OCI-LY1 (cell line): ENCODE results near the gene FRMD5.

Source experiments
- H2AFZ ChIP-seq: fragments of 200-600 bp; sonication (generic), shearing (Covaris generic); 2 replicates; pipeline ENCODE4 v1.6.0; 2014; ENCODE audit warnings: antibody characterized with exemption, mild to moderate bottlenecking, low read length
- H3F3A ChIP-seq: fragments of 200-600 bp; sonication (generic), shearing (Covaris generic); 2 replicates; pipeline ENCODE4 v1.6.0; 2014; ENCODE audit warnings: mild to moderate bottlenecking, antibody characterized with exemption, low read length, moderate library complexity; ENCODE audit not compliant: insufficient read depth
- H3K27ac ChIP-seq: fragments of 200-600 bp; sonication (generic); 2 replicates; pipeline ENCODE4 v1.5.1; 2014; ENCODE audit warnings: low read length, mixed run types, mild to moderate bottlenecking, low read depth; ENCODE audit not compliant: poor library complexity, severe bottlenecking
- H3K27me3 ChIP-seq: fragments of 200-600 bp; sonication (generic); 2 replicates; pipeline ENCODE4 v1.6.0; 2014; ENCODE audit warnings: antibody characterized with exemption, mild to moderate bottlenecking, low read length, moderate library complexity; ENCODE audit not compliant: insufficient read depth
- H3K36me3 ChIP-seq: fragments of 200-600 bp; sonication (generic); 2 replicates; pipeline ENCODE4 v1.6.1; 2014; ENCODE audit warnings: mild to moderate bottlenecking, antibody characterized with exemption, low read length, moderate library complexity, mixed read lengths; ENCODE audit not compliant: insufficient read depth
- H3K4me1 ChIP-seq: fragments of 200-600 bp; sonication (generic); 2 replicates; pipeline ENCODE4 v1.5.1; 2014; ENCODE audit warnings: mild to moderate bottlenecking, low read length, moderate library complexity; ENCODE audit not compliant: insufficient read depth, severe bottlenecking
- H3K4me2 ChIP-seq: fragments of 200-600 bp; sonication (generic), shearing (Covaris generic); 2 replicates; pipeline ENCODE4 v1.6.1; 2014; ENCODE audit warnings: low read length
- H3K4me3 ChIP-seq: fragments of 200-600 bp; sonication (generic); 2 replicates; pipeline ENCODE4 v1.5.1; 2014; ENCODE audit warnings: low read length, low read depth, mild to moderate bottlenecking, mixed read lengths; ENCODE audit not compliant: poor library complexity, severe bottlenecking
- H3K79me2 ChIP-seq: fragments of 200-600 bp; shearing (Covaris generic); 2 replicates; pipeline ENCODE4 v1.6.1; 2016; ENCODE audit warnings: mixed run types, low read length, mixed read lengths; ENCODE audit not compliant: insufficient read depth
- H3K9ac ChIP-seq: fragments of 200-600 bp; sonication (generic), shearing (Covaris generic); 2 replicates; pipeline ENCODE4 v1.6.1; 2014; ENCODE audit warnings: mild to moderate bottlenecking, low read length, mixed read lengths
- H3K9me2 ChIP-seq: fragments of 200-600 bp; sonication (generic), shearing (Covaris generic); 2 replicates; pipeline ENCODE4 v1.6.1; 2014; ENCODE audit warnings: low read depth, mild to moderate bottlenecking, low read length, mixed read lengths
- H3K9me3 ChIP-seq: fragments of 200-600 bp; shearing (Covaris generic); 2 replicates; pipeline ENCODE4 v1.6.1; 2014; ENCODE audit warnings: low read length, mixed read lengths
- H4K20me1 ChIP-seq: fragments of 200-600 bp; sonication (generic), shearing (Covaris generic); 2 replicates; pipeline ENCODE4 v1.6.0; 2016; ENCODE audit warnings: mild to moderate bottlenecking, low read length; ENCODE audit not compliant: insufficient read depth
- CTCF ChIP-seq: fragments of 200-600 bp; sonication (generic), shearing (Covaris generic); IDR thresholded peaks from 2 replicates; pipeline ENCODE4 v1.5.1; 2017; ENCODE audit warnings: mild to moderate bottlenecking, antibody characterized with exemption, low read length, moderate library complexity, mixed read lengths
- EZH2 ChIP-seq: fragments of 200-600 bp; sonication (generic), shearing (Covaris generic); IDR thresholded peaks from 2 replicates; pipeline ENCODE4 v1.8.0; 2017; ENCODE audit warnings: borderline replicate concordance, mixed run types, mild to moderate bottlenecking, antibody characterized with exemption, low read length, moderate library complexity, mixed read lengths

Gene FRMD5

GRCh38 chr15:44028349-44028748 is 166.7 kb downstream of the FRMD5 start:
- H3K36me3 ChIP-seq, result no peaks in the 10 kb centered on the region
- H4K20me1 ChIP-seq, result no peaks in the 10 kb centered on the region
- no peak overlapping the region for H3K9ac ChIP-seq
- no peak overlapping the region for H2AFZ ChIP-seq
- no peaks in the 10 kb centered on the region for H3K79me2 ChIP-seq
- no peaks in the 10 kb centered on the region for H3K27me3 ChIP-seq
- no peaks in the 10 kb centered on the region for H3K9me2 ChIP-seq
- H3K9me3 ChIP-seq, result no peaks in the 10 kb centered on the region
- no peak overlapping the region for H3K4me3 ChIP-seq
- no peaks in the 10 kb centered on the region for H3F3A ChIP-seq
- H3K4me2 ChIP-seq, result no peak overlapping the region
- TF ChIP-seq EZH2 (no peak), CTCF (no peak)
- no peaks in the 10 kb centered on the region for H3K4me1 ChIP-seq
- H3K27ac ChIP-seq, result no peak overlapping the region

- Histone ChIP-seq H3K36me3 (no peaks in the 10 kb centered on the region), H3K9me3 (no peaks in the 10 kb centered on the region), H3K4me2 (no peak overlapping the region), H3K27ac (no peak overlapping the region), H4K20me1 (no peaks in the 10 kb centered on the region), H3K9me2 (no peaks in the 10 kb centered on the region), H3K9ac (no peak overlapping the region), H2AFZ (no peak overlapping the region), H3K27me3 (no peaks in the 10 kb centered on the region), H3K4me3 (no peak overlapping the region), H3F3A (no peaks in the 10 kb centered on the region), H3K79me2 (no peaks in the 10 kb centered on the region), H3K4me1 (no peaks in the 10 kb centered on the region)
- TF ChIP-seq EZH2 (no peak), CTCF (no peak)
These were observed 170.9 kb downstream of the FRMD5 start for GRCh38 chr15:44024155-44024554.

GRCh38 chr15:44023176-44023575 is 171.9 kb downstream of the FRMD5 start:
- Histone ChIP-seq H3K9me3 (no peaks in the 10 kb centered on the region), H3F3A (no peaks in the 10 kb centered on the region), H3K27me3 (no peaks in the 10 kb centered on the region), H3K27ac (no peak overlapping the region), H3K36me3 (no peaks in the 10 kb centered on the region), H3K9ac (no peak overlapping the region), H3K9me2 (no peaks in the 10 kb centered on the region), H3K4me1 (no peaks in the 10 kb centered on the region), H3K4me2 (no peak overlapping the region), H3K4me3 (no peak overlapping the region), H2AFZ (no peak overlapping the region), H3K79me2 (no peaks in the 10 kb centered on the region), H4K20me1 (no peaks in the 10 kb centered on the region)
- no peak for TF ChIP-seq EZH2

- H3K9me3 ChIP-seq, result no peaks in the 10 kb centered on the region
- H3K27ac ChIP-seq, result no peak overlapping the region
- no peak overlapping the region for H3K4me2 ChIP-seq
- H3F3A ChIP-seq, result no peaks in the 10 kb centered on the region
- H3K4me1 ChIP-seq, result no peaks in the 10 kb centered on the region
- H2AFZ ChIP-seq, result no peak overlapping the region
- H3K9ac ChIP-seq, result no peak overlapping the region
- TF ChIP-seq EZH2, result no peak
- no peak for TF ChIP-seq CTCF
- H3K36me3 ChIP-seq, result no peaks in the 10 kb centered on the region
- H3K79me2 ChIP-seq, result no peaks in the 10 kb centered on the region
- no peaks in the 10 kb centered on the region for H3K27me3 ChIP-seq
- no peaks in the 10 kb centered on the region for H4K20me1 ChIP-seq
- no peak overlapping the region for H3K4me3 ChIP-seq
- H3K9me2 ChIP-seq, result no peaks in the 10 kb centered on the region
These were observed 176.9 kb downstream of the FRMD5 start for GRCh38 chr15:44018151-44018550.
